Stimulated activated CD8-positive, alpha-beta memory T cell treated with anti-CD3 and anti-CD28 coated beads, Interleukin-15, amount 100 ng/mL, for 1 hour (primary cell): Measurements from ENCODE around the gene HAO2.
"Not testable (repeated sequence)": the region's sequence is repeated elsewhere in the genome, so short reads cannot be mapped to it uniquely, and the experiment has no call there.

ENCODE experiments used
- DNase-seq: peaks from one replicate; pipeline ENCODE4 v3.0.0-alpha.2; 2020; ENCODE audit warnings: low read depth

HAO2 gene

DNA sequence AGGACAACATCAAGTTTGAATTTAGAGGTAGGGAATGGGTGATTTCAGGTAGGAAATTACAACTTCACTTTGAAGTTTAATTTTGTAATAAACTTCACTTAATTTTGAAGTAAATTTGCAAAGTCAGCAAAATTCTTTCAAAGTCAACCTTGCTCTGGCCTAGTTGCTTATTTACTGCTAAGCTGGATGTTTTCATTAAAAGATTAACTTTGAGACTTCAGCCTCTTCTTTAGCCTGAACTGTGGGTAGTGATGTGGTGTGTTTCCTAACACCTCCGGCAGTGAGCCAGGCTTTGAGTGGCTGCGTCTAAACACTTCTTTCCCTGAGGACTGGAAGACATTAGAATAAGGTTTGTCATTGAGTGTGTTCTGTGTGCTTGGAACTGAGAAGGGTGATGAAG is at the start of gene HAO2:
Gene HAO2 (plus strand): TSS at position 232 of the 400 bp plus-strand sequence. CDS start 12,301 bp downstream, outside the sequence.
- no peak for DNase-seq

GRCh38 chr1:119320100-119320499 is 48.5 kb upstream of the HAO2 start:
- DNase-seq = no peak

DNA sequence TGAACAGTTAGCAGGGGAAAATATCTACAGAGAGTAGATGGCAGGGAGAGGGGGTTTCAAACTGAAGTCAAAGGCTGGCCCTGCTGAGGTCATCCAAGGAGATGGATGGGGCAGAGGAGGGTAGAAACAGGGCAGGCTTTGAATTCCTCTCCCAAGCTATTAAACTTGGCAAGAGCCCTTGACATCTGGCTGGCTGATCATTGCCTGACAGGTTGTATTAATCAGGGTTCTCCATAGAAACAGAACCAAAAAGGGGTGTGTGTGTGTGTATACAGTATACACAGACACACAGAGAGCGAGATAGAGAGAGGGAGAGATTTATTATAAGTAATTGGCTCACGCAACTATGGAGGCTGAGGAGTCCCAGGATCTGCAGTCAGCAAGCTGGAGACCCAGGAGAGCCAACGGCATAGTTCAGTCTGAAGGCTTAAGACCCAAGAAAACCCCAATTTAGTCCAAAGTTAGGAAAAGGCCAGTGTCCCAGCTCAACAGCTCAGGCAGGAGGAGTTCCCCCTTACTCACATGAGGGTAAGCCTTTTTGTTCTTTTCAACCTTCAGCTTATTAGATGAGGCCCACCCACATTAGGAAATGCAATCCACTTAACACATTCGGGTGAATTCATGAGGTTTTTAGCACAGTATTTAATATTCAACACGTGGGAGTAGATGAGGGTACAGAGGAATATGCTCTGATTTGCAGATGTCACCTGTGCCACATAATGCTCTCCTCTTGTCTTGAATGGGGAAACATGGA is 46.7 kb upstream of the HAO2 start:
- DNase-seq = no peak

GRCh38 chr1:119323216-119323982 is 45.2 kb upstream of the HAO2 start:
- no peak for DNase-seq

DNA sequence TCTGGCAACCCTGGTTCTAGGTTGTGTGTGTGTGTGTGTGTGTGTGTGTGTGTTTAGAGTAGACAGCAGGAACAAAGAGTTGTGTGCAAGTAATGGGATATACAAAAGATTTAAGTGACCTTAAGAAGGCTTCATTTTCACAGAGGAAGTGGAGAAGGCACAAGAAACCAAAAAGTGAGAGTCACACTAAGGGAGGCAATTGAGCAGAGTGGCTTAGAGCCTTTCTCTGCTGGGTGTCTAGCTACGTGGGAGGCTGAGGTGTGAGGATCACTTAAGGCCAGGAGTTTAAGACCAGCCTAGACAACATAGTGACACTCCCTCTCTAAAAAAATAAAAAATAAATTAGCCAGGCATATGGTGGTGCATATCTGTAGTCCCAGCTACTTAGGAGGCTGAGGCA is 44.4 kb upstream of the HAO2 start:
- DNase-seq = no peak

DNA sequence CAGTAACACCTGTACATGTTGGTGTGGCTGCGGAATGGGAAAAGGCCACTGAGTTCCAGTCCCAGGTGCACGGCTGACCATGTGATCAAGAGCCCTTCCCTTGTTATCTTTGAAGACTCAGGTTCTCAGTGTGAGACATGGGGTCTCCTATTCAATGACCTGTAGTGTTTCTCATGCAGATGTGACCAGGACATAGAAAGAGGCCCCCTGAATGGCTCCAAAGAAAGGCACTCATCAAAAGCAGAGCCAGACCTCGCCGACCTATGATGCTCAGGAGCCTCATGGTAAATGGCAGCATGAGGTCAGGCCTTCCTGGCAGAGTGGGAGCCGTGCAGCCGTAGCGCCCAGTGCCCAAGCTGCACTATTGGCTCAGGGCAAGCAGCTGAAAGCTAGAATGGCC is 42.3 kb upstream of the HAO2 start:
- no peak for DNase-seq

- no peak for DNase-seq
Measured at GRCh38 chr1:119327094-119327449, 41.5 kb upstream of the HAO2 start.

GRCh38 chr1:119327450-119328155 is 41.0 kb upstream of the HAO2 start:
- DNase-seq = no peak

- DNase-seq = no peak
Measured at GRCh38 chr1:119329541-119330461, 38.8 kb upstream of the HAO2 start.

GRCh38 chr1:119330466-119331189 is 38.0 kb upstream of the HAO2 start:
- DNase-seq = no peak

GRCh38 chr1:119331190-119331515 is 37.4 kb upstream of the HAO2 start:
- no peak for DNase-seq

- no peak for DNase-seq
Measured at GRCh38 chr1:119331915-119332314, 36.7 kb upstream of the HAO2 start.

DNA sequence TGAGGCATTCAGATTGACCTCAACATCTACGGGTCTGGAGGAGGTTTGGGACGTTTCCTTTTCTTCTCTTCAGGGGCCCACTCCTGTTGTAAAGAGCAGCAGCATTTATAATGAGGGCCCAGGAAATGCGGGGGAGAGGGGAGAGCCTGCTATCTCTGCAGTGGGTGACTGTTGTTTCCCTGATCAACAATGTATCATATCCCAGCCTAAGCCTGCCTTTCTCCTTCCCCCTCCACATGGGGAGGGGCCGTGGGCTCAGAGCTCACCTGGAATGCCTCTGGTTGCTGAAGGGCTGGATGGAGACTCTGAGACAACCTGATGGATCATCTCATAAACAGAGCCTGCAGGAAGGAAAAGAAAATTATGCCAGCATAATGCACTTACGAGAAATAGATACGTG is 36.0 kb upstream of the HAO2 start:
- no peak for DNase-seq

DNA sequence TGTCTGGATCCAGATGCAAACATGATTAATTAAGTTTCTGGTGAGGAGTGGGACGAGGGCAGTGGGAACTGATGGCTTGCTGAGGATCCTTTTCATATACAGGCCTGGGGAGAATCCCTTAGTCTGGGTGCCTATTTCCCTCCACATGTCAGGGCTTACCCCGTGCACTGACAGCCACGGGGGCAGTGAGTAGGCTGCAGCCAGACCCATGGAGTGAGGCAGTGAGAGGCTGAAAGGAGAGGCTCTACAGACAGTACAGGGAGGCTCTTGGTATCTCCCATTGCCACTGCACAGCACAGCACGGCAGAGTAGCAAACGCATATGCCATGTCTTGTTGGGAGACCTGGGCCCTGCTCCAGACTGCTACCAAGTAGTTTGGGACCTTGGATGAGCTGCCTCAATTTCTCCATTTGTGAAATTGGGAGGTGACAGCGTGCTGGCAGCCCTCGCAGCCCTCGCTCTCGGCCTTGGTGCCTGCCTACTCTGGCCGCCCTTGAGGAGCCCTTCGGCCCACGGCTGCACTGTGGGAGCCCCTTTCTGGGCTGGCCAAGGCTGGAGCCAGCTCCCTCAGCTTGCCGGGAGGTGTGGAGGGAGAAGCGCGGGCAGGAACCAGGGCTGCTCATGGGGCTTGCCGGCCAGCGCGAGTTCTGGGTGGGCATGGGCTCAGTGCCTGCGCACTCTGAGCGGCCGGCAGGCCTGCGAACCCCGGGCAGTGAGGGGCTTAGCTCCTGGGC is 35.3 kb upstream of the HAO2 start:
- no peak for DNase-seq

GRCh38 chr1:119333897-119334250 is 34.7 kb upstream of the HAO2 start:
- DNase-seq = not testable (repeated sequence)

GRCh38 chr1:119336848-119337247 is 31.7 kb upstream of the HAO2 start:
- DNase-seq = no peak

DNA sequence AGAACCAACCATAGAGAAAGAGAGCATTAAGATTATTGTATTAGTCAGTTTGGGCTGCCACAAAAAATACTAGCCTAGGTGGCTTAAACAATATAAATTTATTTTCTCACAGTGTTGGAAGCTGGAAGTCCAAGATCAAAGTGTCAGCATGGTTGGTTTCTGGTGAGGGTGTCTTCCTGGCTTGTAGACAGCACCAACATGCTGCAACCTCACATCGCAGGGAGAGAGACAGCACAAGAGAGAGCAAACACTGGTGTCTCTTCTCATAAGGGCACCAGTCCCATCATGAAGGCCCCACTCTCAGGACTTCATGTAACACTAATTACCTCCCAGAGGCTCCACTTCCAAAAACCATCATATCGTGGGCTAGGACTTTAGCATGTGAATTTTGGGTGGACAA is 30.6 kb upstream of the HAO2 start:
- DNase-seq = no peak

- no peak for DNase-seq
Measured at GRCh38 chr1:119338757-119339156, 29.8 kb upstream of the HAO2 start.

DNA sequence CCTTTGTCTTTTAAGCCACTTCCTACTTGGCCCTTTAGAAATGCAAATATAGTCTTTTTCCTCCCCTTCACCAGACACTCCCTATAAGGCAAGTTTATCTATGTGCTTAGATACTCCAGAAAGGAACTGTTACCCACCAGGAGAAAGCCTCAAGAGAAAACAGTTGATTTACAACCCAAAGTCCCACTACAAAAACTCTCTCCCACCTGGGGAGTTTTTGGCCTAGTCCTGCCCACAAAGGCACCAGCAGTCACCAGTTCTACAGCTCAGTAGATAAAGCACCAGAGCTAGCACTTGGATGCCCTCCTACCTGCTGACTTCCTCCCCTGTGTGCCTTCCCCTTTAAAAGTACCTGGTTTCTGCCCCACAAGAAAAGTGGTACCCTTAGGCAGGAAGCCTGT is 27.7 kb upstream of the HAO2 start:
- no peak for DNase-seq

- no peak for DNase-seq
Measured at GRCh38 chr1:119341372-119341947, 27.1 kb upstream of the HAO2 start.
